Measurements from ENCODE around the gene H3-3A.

H3-3A gene

GRCh38 chr1:226062558-226063223 is at the start of gene H3-3A:
Gene H3-3A (plus strand): TSS chr1:226062716. CDS start chr1:226064352, 1,636 bp downstream.
- Mint-ChIP-seq H3K4me3 (peak within 1 kb of the TSS; percentile 100), H3K9me3 (no peaks in the 10 kb centered on the region), H3K36me3 (ENCODE audit: low read depth) (peaks cover 47% of the 10 kb centered on the region), H3K27ac (peak within 1 kb of the TSS; percentile 98), H3K27me3 (no peaks in the 10 kb centered on the region), H3K4me1 (ENCODE audit: low read depth) (peaks cover 42% of the 10 kb centered on the region)

DNA sequence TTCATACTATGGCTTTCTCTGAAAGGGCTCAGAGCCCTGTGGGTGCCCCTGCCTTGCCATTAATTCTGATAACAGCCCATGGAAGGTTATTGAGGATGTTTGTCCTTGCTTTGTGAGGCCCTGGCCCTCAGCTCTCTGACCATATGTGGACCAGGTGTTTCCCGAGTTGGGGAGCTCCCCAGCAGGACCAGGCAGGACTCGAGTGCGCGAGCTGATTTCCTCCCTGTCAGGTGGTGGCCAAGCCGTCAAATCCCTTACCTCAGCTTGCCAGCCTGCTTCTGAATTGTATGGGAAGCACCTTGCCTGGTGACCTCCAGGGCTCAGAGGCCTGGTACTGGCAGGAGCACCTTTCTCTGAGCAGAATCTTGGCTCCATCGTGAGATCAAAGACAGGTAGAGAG is 45.4 kb upstream of the H3-3A start:
- Mint-ChIP-seq H3K4me1 (ENCODE audit: low read depth) (peaks cover 3% of the 10 kb centered on the region), H3K9me3 (no peaks in the 10 kb centered on the region), H3K27me3 (no peaks in the 10 kb centered on the region), H3K27ac (no peak overlapping the region), H3K36me3 (ENCODE audit: low read depth) (no peaks in the 10 kb centered on the region), H3K4me3 (no peak overlapping the region)

GRCh38 chr1:226019572-226019971 is 42.9 kb upstream of the H3-3A start:
- H3K27me3 Mint-ChIP-seq: no peaks in the 10 kb centered on the region
- H3K4me1 Mint-ChIP-seq (ENCODE audit: low read depth): peaks cover 3% of the 10 kb centered on the region
- H3K4me3 Mint-ChIP-seq: no peak overlapping the region
- H3K36me3 Mint-ChIP-seq (ENCODE audit: low read depth): no peaks in the 10 kb centered on the region
- no peaks in the 10 kb centered on the region for H3K9me3 Mint-ChIP-seq
- H3K27ac Mint-ChIP-seq: no peak overlapping the region

DNA sequence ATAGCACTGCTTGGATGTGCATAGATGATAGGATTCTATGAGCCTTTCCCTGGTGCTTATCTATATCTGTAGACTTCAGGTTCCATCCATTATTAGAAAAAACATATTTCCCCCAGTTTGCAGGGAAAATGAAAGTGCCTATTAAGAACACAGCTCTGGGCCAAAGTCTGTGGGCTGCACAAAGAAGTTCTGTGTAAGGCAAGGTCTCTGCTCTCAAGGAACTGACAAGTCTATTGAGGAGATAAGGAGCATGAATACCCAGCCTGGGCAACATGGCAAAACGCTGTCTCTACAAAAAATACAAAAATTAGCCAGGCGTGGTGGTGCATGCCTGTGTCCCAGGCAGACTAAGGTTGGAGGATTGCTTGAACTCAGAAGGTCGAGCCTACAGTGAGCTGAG is 41.1 kb upstream of the H3-3A start:
- Mint-ChIP-seq H3K36me3 (ENCODE audit: low read depth) (no peaks in the 10 kb centered on the region), H3K27ac (no peak overlapping the region), H3K9me3 (no peaks in the 10 kb centered on the region), H3K27me3 (no peaks in the 10 kb centered on the region), H3K4me3 (no peak overlapping the region), H3K4me1 (ENCODE audit: low read depth) (no peaks in the 10 kb centered on the region)

- H3K27me3 Mint-ChIP-seq: no peaks in the 10 kb centered on the region
- H3K27ac Mint-ChIP-seq: no peak overlapping the region
- H3K4me1 Mint-ChIP-seq (ENCODE audit: low read depth): no peaks in the 10 kb centered on the region
- no peaks in the 10 kb centered on the region for H3K36me3 Mint-ChIP-seq (ENCODE audit: low read depth)
- H3K4me3 Mint-ChIP-seq: no peak overlapping the region
- H3K9me3 Mint-ChIP-seq: no peaks in the 10 kb centered on the region
Observed at GRCh38 chr1:226021801-226022200, 40.7 kb upstream of the H3-3A start.

- Mint-ChIP-seq H3K9me3 (no peaks in the 10 kb centered on the region), H3K4me3 (no peak overlapping the region), H3K27ac (no peak overlapping the region)
Observed at GRCh38 chr1:226023735-226024134, 38.8 kb upstream of the H3-3A start.

DNA sequence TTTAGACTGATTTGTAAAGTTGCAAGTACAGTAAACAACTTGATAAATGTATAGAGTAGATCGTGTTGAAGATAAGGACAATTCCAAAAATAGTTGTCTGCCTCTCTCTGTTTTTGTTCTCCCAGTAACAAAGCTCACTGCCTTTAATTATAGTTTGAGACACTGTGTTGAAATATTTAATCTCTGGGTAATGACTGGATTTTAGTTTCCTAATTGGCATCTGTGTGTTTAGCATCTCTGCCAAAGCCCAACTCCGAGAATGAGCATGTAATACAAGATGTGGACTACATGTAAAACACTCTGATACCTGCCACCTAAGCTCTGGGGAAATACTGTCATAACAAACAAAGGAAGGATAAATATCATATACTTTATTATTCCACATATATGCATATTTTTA is 35.7 kb upstream of the H3-3A start:
- H3K27me3 Mint-ChIP-seq: no peaks in the 10 kb centered on the region
- no peak overlapping the region for H3K27ac Mint-ChIP-seq
- H3K4me3 Mint-ChIP-seq: no peak overlapping the region
- no peaks in the 10 kb centered on the region for H3K9me3 Mint-ChIP-seq
- no peaks in the 10 kb centered on the region for H3K36me3 Mint-ChIP-seq (ENCODE audit: low read depth)
- peaks cover 24% of the 10 kb centered on the region for H3K4me1 Mint-ChIP-seq (ENCODE audit: low read depth)

More at GRCh38 chr1:226023735-226024134, 38.8 kb upstream of the H3-3A start:
- H3K4me1 Mint-ChIP-seq (ENCODE audit: low read depth): peaks cover 4% of the 10 kb centered on the region
- H3K36me3 Mint-ChIP-seq (ENCODE audit: low read depth): no peaks in the 10 kb centered on the region
- no peaks in the 10 kb centered on the region for H3K27me3 Mint-ChIP-seq

- no peaks in the 10 kb centered on the region for H3K36me3 Mint-ChIP-seq (ENCODE audit: low read depth)
- no peak overlapping the region for H3K4me3 Mint-ChIP-seq
- no peaks in the 10 kb centered on the region for H3K27me3 Mint-ChIP-seq
- no peak overlapping the region for H3K27ac Mint-ChIP-seq
- no peaks in the 10 kb centered on the region for H3K9me3 Mint-ChIP-seq
- H3K4me1 Mint-ChIP-seq (ENCODE audit: low read depth): peaks cover 24% of the 10 kb centered on the region
Observed at GRCh38 chr1:226027538-226028217, 34.8 kb upstream of the H3-3A start.

DNA sequence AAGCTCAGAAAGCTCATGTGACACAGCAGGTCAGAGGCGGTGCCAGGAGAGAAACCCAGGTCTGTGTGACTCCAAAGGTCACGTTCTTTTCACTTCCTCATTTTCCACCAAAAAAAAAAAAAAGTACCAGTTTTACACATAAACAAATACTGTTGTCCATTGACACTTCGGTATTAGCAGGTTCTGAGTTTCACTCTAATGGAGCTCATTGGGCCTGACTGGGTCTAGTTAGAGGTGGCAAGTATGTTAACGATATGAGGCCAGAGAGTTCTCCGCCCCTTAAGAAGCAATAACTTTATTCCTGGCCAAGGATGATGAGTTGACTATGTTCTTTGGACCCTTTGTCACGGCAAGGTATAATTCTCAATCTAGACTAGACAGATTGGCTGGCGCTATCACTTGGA is 33.4 kb upstream of the H3-3A start:
- H3K9me3 Mint-ChIP-seq: no peaks in the 10 kb centered on the region
- H3K27ac Mint-ChIP-seq: peak overlapping the region; percentile 42
- H3K4me1 Mint-ChIP-seq (ENCODE audit: low read depth): peaks cover 24% of the 10 kb centered on the region
- no peaks in the 10 kb centered on the region for H3K36me3 Mint-ChIP-seq (ENCODE audit: low read depth)
- no peak overlapping the region for H3K4me3 Mint-ChIP-seq
- H3K27me3 Mint-ChIP-seq: no peaks in the 10 kb centered on the region

- Mint-ChIP-seq H3K4me1 (ENCODE audit: low read depth) (peaks cover 24% of the 10 kb centered on the region), H3K9me3 (no peaks in the 10 kb centered on the region), H3K27ac (peak overlapping the region; percentile 21), H3K4me3 (no peak overlapping the region), H3K27me3 (no peaks in the 10 kb centered on the region), H3K36me3 (ENCODE audit: low read depth) (no peaks in the 10 kb centered on the region)
Observed at GRCh38 chr1:226029568-226030225, 32.8 kb upstream of the H3-3A start.

DNA sequence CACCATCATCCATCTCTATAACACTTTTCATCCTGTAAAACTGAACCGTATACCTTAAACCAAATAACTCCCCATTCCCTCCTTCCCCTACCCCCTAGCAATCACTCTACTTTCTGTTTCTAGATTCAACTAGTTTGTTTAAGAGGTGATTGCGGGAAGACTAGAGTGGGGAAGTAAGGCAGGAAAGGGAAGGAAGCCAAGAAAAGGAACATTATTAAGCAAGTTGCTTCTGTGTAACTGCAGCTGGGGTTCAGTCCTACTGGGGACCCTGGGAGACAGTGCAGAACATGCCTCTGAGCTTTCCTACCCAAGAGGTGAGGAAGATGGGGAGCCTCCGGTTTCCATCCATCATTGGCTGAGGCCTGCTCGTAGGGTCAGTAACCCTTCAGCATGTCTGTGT is 28.9 kb upstream of the H3-3A start:
- Mint-ChIP-seq H3K4me3 (no peak overlapping the region), H3K9me3 (no peaks in the 10 kb centered on the region), H3K27ac (no peak overlapping the region), H3K4me1 (ENCODE audit: low read depth) (peaks cover 22% of the 10 kb centered on the region), H3K36me3 (ENCODE audit: low read depth) (no peaks in the 10 kb centered on the region), H3K27me3 (no peaks in the 10 kb centered on the region)

DNA sequence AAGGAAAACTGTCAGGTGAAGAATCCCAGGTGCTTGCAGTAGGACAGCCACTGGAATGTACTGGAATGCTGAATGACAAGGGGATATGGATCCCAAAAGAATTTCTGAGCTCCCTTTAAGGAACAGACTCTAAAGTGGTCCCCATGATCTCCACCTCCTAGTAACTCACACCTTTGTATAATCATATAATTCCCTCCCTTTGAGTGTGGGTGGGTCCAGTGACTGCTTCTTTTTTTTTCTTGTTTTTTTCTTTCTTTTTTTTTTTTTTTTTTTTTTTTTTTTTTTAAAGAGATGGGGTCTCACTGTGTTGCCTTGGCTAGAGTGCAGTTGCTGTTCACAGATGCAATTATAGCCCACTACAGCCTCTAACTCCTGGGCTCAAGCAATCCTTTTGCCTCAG is 28.5 kb upstream of the H3-3A start:
- H3K4me3 Mint-ChIP-seq: no peak overlapping the region
- H3K4me1 Mint-ChIP-seq (ENCODE audit: low read depth): peaks cover 17% of the 10 kb centered on the region
- no peaks in the 10 kb centered on the region for H3K9me3 Mint-ChIP-seq
- H3K27ac Mint-ChIP-seq: no peak overlapping the region
- H3K27me3 Mint-ChIP-seq: no peaks in the 10 kb centered on the region
- no peaks in the 10 kb centered on the region for H3K36me3 Mint-ChIP-seq (ENCODE audit: low read depth)

GRCh38 chr1:226034482-226034881 is 28.0 kb upstream of the H3-3A start:
- Mint-ChIP-seq H3K27me3 (no peaks in the 10 kb centered on the region), H3K4me3 (no peak overlapping the region), H3K4me1 (ENCODE audit: low read depth) (peaks cover 12% of the 10 kb centered on the region), H3K9me3 (no peaks in the 10 kb centered on the region), H3K27ac (no peak overlapping the region), H3K36me3 (ENCODE audit: low read depth) (no peaks in the 10 kb centered on the region)

DNA sequence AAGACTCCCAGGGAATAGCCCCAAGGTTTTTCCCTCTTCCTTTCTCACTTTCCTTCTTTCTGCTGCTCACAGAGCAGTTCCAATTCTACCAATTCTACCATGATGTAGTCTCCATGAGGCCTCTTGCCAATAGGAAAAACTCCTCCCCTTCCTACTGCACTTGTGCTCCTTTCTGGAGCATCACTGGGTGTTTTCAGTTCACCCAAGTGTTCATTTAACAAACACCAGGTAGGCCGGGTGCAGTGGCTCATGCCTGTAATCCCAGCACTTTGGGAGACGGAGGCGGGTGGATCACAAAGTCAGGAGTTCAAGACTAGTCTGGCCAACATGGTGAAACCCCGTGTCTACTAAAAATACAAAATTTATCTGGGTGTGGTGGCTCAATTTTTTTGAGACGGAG is 26.6 kb upstream of the H3-3A start:
- Mint-ChIP-seq H3K9me3 (no peaks in the 10 kb centered on the region), H3K4me3 (no peak overlapping the region), H3K36me3 (ENCODE audit: low read depth) (no peaks in the 10 kb centered on the region), H3K27me3 (no peaks in the 10 kb centered on the region), H3K4me1 (ENCODE audit: low read depth) (no peaks in the 10 kb centered on the region), H3K27ac (no peak overlapping the region)

DNA sequence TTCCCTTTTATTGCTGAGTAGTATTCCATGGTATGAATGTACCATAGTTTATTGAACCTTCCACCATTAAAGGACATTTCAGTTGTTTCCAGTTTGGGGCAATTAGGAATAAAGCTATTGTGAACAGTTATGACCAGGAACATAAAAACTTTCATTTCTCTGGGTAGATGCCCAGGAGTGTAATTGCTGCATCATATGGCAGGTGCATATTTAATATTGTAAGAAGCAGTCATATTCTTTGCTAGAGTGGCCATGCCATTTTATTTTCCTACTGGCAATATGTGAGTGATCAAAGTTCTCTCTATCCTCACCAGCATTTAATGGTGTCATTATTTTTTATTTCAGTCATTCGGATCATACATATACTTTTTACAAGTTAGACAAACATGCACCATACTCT is 23.9 kb upstream of the H3-3A start:
- H3K27ac Mint-ChIP-seq: no peak overlapping the region
- no peaks in the 10 kb centered on the region for H3K4me1 Mint-ChIP-seq (ENCODE audit: low read depth)
- no peak overlapping the region for H3K4me3 Mint-ChIP-seq
- no peaks in the 10 kb centered on the region for H3K9me3 Mint-ChIP-seq
- H3K27me3 Mint-ChIP-seq: no peaks in the 10 kb centered on the region
- no peaks in the 10 kb centered on the region for H3K36me3 Mint-ChIP-seq (ENCODE audit: low read depth)
